Neuronal stem cell (in vitro differentiated cells): ENCODE measurements around the gene AGBL3.

Experiments
- DNase-seq: peaks from one replicate; pipeline ENCODE4 v3.0.0-alpha.2; 2013; ENCODE audit warnings: low spot score
- H2AFZ ChIP-seq: one replicate; pipeline ENCODE4 v1.6.1; 2013; ENCODE audit warnings: mild to moderate bottlenecking, low read length, inconsistent platforms
- H2AK5ac ChIP-seq: 2 replicates; pipeline ENCODE4 v1.6.1; 2013; ENCODE audit warnings: low read depth, mild to moderate bottlenecking, inconsistent platforms, low read length, moderate library complexity, mixed read lengths
- H2BK120ac ChIP-seq: 2 replicates; pipeline ENCODE4 v1.6.1; 2013; ENCODE audit warnings: low read depth, mild to moderate bottlenecking, inconsistent platforms, low read length, moderate library complexity, mixed read lengths
- H2BK12ac ChIP-seq: one replicate; pipeline ENCODE4 v1.6.1; 2013; ENCODE audit warnings: low read length, inconsistent platforms
- H2BK15ac ChIP-seq: 2 replicates; pipeline ENCODE4 v1.6.1; 2013; ENCODE audit warnings: mild to moderate bottlenecking, low read length, inconsistent platforms, mixed read lengths
- H2BK5ac ChIP-seq: one replicate; pipeline ENCODE4 v1.6.1; 2013; ENCODE audit warnings: inconsistent platforms, mild to moderate bottlenecking, low read length, moderate library complexity
- H3K14ac ChIP-seq: one replicate; pipeline ENCODE4 v1.6.1; 2013; ENCODE audit warnings: low read length, inconsistent platforms
- H3K18ac ChIP-seq: 2 replicates; pipeline ENCODE4 v1.6.1; 2013; ENCODE audit warnings: low read length, inconsistent platforms
- H3K23ac ChIP-seq: 2 replicates; pipeline ENCODE4 v1.6.1; 2013; ENCODE audit warnings: low read depth, mild to moderate bottlenecking, mixed read lengths, low read length, inconsistent platforms; ENCODE audit not compliant: poor library complexity
- H3K27ac ChIP-seq: replicated peaks from 3 replicates; pipeline ENCODE4 v1.5.1; 2013; ENCODE audit warnings: low read length, inconsistent platforms
- H3K27me3 ChIP-seq, 3 experiments: 2 replicates each; pipeline ENCODE4 v1.6.1; 2013; ENCODE audit warnings: low read length in 3 of 3, mild to moderate bottlenecking in 2 of 3, inconsistent platforms in 1 of 3, low read depth in 1 of 3, mixed read lengths in 1 of 3, moderate library complexity in 1 of 3; ENCODE audit not compliant: control insufficient read depth in 3 of 3, insufficient read depth in 3 of 3
- H3K36me3 ChIP-seq, 2 donors: replicated peaks in 1 of 2; 2 replicates each; pipeline ENCODE4 v1.6.1; 2013; ENCODE audit warnings: low read length in 2 of 2; ENCODE audit not compliant: control insufficient read depth in 2 of 2, insufficient read depth in 2 of 2
- H3K4ac ChIP-seq: 2 replicates; pipeline ENCODE4 v1.6.1; 2013; ENCODE audit warnings: inconsistent platforms, mild to moderate bottlenecking, low read length, moderate library complexity
- H3K4me1 ChIP-seq, 2 donors: 1 replicate in 1 of 2; 2 replicates in 1 of 2; pipeline ENCODE4 v1.6.1; 2013; ENCODE audit warnings: low read length in 2 of 2, low read depth in 1 of 2; ENCODE audit not compliant: control insufficient read depth in 2 of 2, insufficient read depth in 1 of 2
- H3K4me2 ChIP-seq: one replicate; pipeline ENCODE4 v1.6.1; 2013; ENCODE audit warnings: mild to moderate bottlenecking, low read length, inconsistent platforms; ENCODE audit not compliant: insufficient read depth, poor library complexity, severe bottlenecking
- H3K4me3 ChIP-seq, 2 donors: 2 replicates each; pipeline ENCODE4 v1.5.1; 2013; ENCODE audit warnings: low read length in 2 of 2, mild to moderate bottlenecking in 2 of 2, inconsistent platforms in 1 of 2, moderate library complexity in 1 of 2
- H3K79me1 ChIP-seq: one replicate; pipeline ENCODE4 v1.6.1; 2013; ENCODE audit warnings: low read depth, mild to moderate bottlenecking, inconsistent platforms, low read length, moderate library complexity
- H3K9ac ChIP-seq: one replicate; pipeline ENCODE4 v1.6.1; 2013; ENCODE audit warnings: mild to moderate bottlenecking, low read depth, low read length, inconsistent platforms; ENCODE audit not compliant: poor library complexity
- H3K9me3 ChIP-seq, 2 donors: replicated peaks in 1 of 2; 2 replicates each; pipeline versions ENCODE3 to v1.6.1; 2013; ENCODE audit warnings: low read length in 2 of 2, mild to moderate bottlenecking in 2 of 2, inconsistent platforms in 1 of 2, low read depth in 1 of 2, mixed read lengths in 1 of 2, moderate library complexity in 1 of 2; ENCODE audit not compliant: control insufficient read depth in 2 of 2, insufficient read depth in 1 of 2
- H4K8ac ChIP-seq: one replicate; pipeline ENCODE4 v1.6.1; 2013; ENCODE audit warnings: low read depth, mild to moderate bottlenecking, inconsistent platforms, low read length, moderate library complexity
- H4K91ac ChIP-seq: one replicate; pipeline ENCODE4 v1.6.1; 2013; ENCODE audit warnings: low read length, low read depth, mild to moderate bottlenecking, inconsistent platforms; ENCODE audit not compliant: poor library complexity
- WGBS, 2 donors: extraction: QIAGEN DNeasy Blood & Tissue Kit; methylation state at CpG; one replicate each; pipeline ENCODE4 v1.1.7; 2013; ENCODE audit warnings: missing lambda C conversion rate in 2 of 2, mixed read lengths in 1 of 2; ENCODE audit not compliant: insufficient read length in 2 of 2, insufficient replicate concordance in 1 of 2; ENCODE audit errors: extremely low coverage in 2 of 2; 5-methylcytosine and 5-hydroxymethylcytosine counted together

Gene AGBL3

DNA sequence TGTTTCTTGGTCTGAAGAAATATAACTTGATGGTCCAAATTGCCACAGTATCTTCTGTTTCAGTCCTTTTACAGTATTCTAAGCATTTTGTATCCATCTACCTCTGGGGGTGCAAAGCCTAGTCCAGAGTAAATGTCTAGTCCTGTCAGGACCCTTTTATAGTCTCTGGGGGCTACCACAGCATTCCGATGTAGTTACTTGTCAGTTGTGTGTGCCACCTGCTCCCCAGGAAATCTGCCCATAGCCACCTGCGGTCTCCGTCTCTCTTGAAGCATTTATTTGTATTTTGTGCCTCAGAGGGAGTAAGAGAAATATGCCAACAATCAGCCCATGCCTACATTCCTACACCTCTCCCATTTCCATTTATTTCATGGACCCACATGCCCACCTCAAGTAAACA lies 12.8 kb downstream of the AGBL3 start:
- Histone ChIP-seq H3K27me3 (no peaks in the 10 kb centered on the region), H2AFZ (no peak overlapping the region), H2AK5ac (no peak overlapping the region), H3K79me1 (no peaks in the 10 kb centered on the region), H2BK12ac (no peak overlapping the region), H4K8ac (no peak overlapping the region), H3K23ac (no peak overlapping the region), H2BK5ac (no peak overlapping the region), H3K4me3 (no peak overlapping the region), H3K14ac (no peak overlapping the region), H3K9me3 (no peaks in the 10 kb centered on the region), H2BK15ac (no peak overlapping the region), H3K36me3 (peaks cover 9 to 31% of the 10 kb centered on the region in 2 donors), H2BK120ac (no peak overlapping the region), H3K18ac (no peak overlapping the region), H4K91ac (no peak overlapping the region), H3K4me1 (no peaks in the 10 kb centered on the region), H3K4me2 (no peak overlapping the region), H3K9ac (no peak overlapping the region), H3K4ac (no peak overlapping the region), H3K27ac (no peak overlapping the region)
- DNase-seq = no peak
- no CpG with 5 or more reads among the region's 3 CpGs for WGBS, 2 donors

DNA sequence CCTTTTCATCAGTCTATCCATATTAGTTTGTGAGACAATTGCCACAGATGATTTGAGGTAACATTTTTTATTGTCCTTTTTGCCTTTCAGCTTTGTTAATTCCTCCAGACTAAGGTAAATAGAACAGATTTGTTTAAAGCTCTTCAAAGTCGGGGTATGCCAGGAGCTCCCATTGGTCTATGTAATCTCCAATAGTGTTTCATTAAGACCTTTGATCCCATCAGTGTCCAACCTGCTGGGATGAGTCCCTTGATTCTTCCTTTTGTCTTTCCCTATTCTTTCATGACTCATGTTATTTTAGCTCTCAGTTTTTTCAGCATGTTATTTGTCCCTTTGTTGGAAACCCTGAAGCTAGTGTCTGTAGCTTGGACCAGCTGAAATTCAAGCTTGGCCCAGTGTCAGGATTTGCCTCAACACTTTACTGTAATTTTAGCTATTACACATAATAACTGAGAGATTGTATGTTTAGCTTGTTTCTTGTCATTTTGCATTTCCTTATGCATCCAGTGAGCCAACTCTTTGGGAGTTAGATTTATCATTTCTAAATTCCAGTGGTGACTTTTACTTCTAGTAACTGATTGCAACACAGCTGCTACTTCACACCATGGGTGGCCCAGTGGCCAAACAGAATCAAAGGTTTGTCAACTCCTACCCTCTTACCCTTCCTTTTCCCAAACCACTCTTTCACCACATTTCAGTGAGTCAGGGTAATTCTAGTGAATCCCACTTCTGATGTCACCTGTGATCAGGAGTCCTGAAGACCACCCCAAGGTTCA lies 15.3 kb downstream of the AGBL3 start:
- Histone ChIP-seq H3K4ac (no peak overlapping the region), H3K27me3 (no peaks in the 10 kb centered on the region), H2AFZ (no peak overlapping the region), H2BK120ac (no peak overlapping the region), H2BK12ac (no peak overlapping the region), H3K4me2 (no peak overlapping the region), H3K9me3 (no peaks in the 10 kb centered on the region), H4K8ac (no peak overlapping the region), H3K9ac (no peak overlapping the region), H3K23ac (no peak overlapping the region), H2AK5ac (no peak overlapping the region), H3K14ac (no peak overlapping the region), H3K18ac (no peak overlapping the region), H3K27ac (no peak overlapping the region), H2BK5ac (no peak overlapping the region), H3K4me3 (no peak overlapping the region), H3K4me1 (no peaks in the 10 kb centered on the region), H3K36me3 (peaks cover 0 to 7% of the 10 kb centered on the region in 2 donors), H3K79me1 (no peaks in the 10 kb centered on the region), H2BK15ac (no peak overlapping the region), H4K91ac (no peak overlapping the region)
- no CpG with 5 or more reads among the region's 1 CpG for WGBS, 2 donors
- DNase-seq = no peak

DNA sequence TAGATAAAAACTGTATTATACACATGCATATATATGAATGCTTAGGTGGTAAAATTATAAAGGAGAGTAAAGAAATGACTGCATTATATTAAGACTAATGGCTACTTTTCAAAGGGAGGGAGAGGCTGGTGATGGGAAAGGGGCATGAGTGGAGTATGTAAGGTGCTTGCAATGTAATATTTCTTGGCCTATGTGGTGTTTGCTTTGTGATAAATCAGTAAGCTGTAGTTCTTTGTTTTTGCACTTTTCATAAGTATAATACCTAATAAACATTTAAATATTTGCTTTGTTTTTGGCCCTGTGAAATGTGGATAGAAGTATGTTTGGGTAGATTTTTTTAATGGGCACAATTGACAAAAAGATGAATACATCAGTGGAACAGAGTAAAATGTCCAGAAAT lies 25.9 kb downstream of the AGBL3 start:
- H3K4ac ChIP-seq = no peak overlapping the region
- H2BK12ac ChIP-seq = no peak overlapping the region
- H2AFZ ChIP-seq = no peak overlapping the region
- H4K8ac ChIP-seq = no peak overlapping the region
- H3K27me3 ChIP-seq = no peaks in the 10 kb centered on the region
- no peaks in the 10 kb centered on the region for H3K4me1 ChIP-seq
- no peak overlapping the region for H3K18ac ChIP-seq
- H3K36me3 ChIP-seq = no peaks in the 10 kb centered on the region
- H3K9ac ChIP-seq = no peak overlapping the region
- no peak overlapping the region for H2BK5ac ChIP-seq
- H3K9me3 ChIP-seq = peaks cover 0 to 5% of the 10 kb centered on the region in 2 donors
- no peak overlapping the region for H2BK15ac ChIP-seq
- H3K79me1 ChIP-seq = no peaks in the 10 kb centered on the region
- no peak overlapping the region for H3K4me3 ChIP-seq
- H3K23ac ChIP-seq = no peak overlapping the region
- no peak overlapping the region for H4K91ac ChIP-seq
- H3K27ac ChIP-seq = no peak overlapping the region
- no peak overlapping the region for H3K4me2 ChIP-seq
- no peak overlapping the region for H3K14ac ChIP-seq
- DNase-seq = no peak
- no peak overlapping the region for H2BK120ac ChIP-seq
- H2AK5ac ChIP-seq = no peak overlapping the region

DNA sequence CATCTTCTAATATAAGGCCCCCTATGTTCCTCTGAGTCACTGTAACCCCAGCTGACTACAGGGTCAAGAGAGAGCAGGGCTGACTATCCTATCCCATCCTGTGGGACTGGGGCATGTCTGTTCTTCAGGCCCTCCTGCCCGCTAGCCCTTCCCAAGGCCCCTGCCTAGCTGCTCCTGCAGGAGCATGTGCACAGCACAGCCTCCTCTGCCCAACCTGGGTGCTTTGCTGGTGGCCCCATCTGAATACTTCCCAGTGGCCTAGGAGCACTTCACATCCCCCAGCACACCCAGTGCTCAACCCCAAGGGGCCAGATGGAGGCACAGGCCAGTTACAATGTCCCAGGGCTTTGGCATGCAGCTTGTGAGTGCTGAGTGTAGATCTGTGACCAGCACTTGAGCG lies 37.3 kb downstream of the AGBL3 start:
- Histone ChIP-seq H4K8ac (no peak overlapping the region), H3K4me1 (no peaks in the 10 kb centered on the region), H3K9ac (peak overlapping the region; percentile 45), H2BK12ac (no peak overlapping the region), H3K27me3 (no peaks in the 10 kb centered on the region), H3K14ac (no peak overlapping the region), H3K18ac (no peak overlapping the region), H3K4me2 (no peak overlapping the region), H3K79me1 (no peaks in the 10 kb centered on the region), H3K27ac (no peak overlapping the region), H2BK15ac (no peak overlapping the region), H3K4ac (no peak overlapping the region), H2BK5ac (no peak overlapping the region), H2AFZ (no peak overlapping the region), H2BK120ac (no peak overlapping the region), H2AK5ac (no peak overlapping the region), H3K9me3 (no peaks in the 10 kb centered on the region), H4K91ac (no peak overlapping the region), H3K36me3 (no peaks in the 10 kb centered on the region), H3K23ac (no peak overlapping the region), H3K4me3 (no peak overlapping the region)
- no peak for DNase-seq
- WGBS, 2 donors = no CpG with 5 or more reads among the region's 2 CpGs
